Coronary artery (tissue), 2 donors: Measurements from ENCODE around the gene P3H2.

Experiments
- DNase-seq: peaks from one replicate; pipeline ENCODE4 v3.0.0-alpha.2; 2017; ENCODE audit warnings: low spot score
- H3K27ac ChIP-seq, 2 donors: fragments of 200-600 bp; sonication (generic); one replicate each; pipeline ENCODE4 v1.5.1; 2016 to 2019
- H3K4me3 ChIP-seq: fragments of 200-600 bp; sonication (generic); 2 replicates; pipeline ENCODE4 v1.5.1; 2016; ENCODE audit warnings: mild to moderate bottlenecking, moderate library complexity
- CTCF ChIP-seq: fragments of 200-600 bp; sonication (generic); IDR thresholded peaks from one replicate; pipeline ENCODE4 v1.5.1; 2019; ENCODE audit warnings: antibody characterized with exemption

The P3H2 gene

GRCh38 chr3:189944285-189945145 is 176.2 kb downstream of the P3H2 start:
- no peak overlapping the region for H3K4me3 ChIP-seq

GRCh38 chr3:189942948-189943347 is 177.7 kb downstream of the P3H2 start:
- Histone ChIP-seq H3K4me3 (no peak overlapping the region), H3K27ac (no peak overlapping the region)
- TF ChIP-seq CTCF: no peak
- no peak for DNase-seq

More at GRCh38 chr3:189944285-189945145, 176.2 kb downstream of the P3H2 start:
- TF ChIP-seq CTCF: no peak
- DNase-seq: no peak
- no peak overlapping the region for H3K27ac ChIP-seq

- no peak overlapping the region for H3K27ac ChIP-seq
- no peak for DNase-seq
- H3K4me3 ChIP-seq: no peak overlapping the region
- no peak for TF ChIP-seq CTCF
These were observed 179.0 kb downstream of the P3H2 start for GRCh38 chr3:189941679-189942078.

- no peak for TF ChIP-seq CTCF
- no peak overlapping the region for H3K4me3 ChIP-seq
- no peak overlapping the region for H3K27ac ChIP-seq
- no peak for DNase-seq
These were observed 179.6 kb downstream of the P3H2 start for GRCh38 chr3:189941125-189941524.

GRCh38 chr3:189937302-189938127 is 183.2 kb downstream of the P3H2 start:
- Histone ChIP-seq H3K27ac (no peak overlapping the region), H3K4me3 (no peak overlapping the region)
- no peak for TF ChIP-seq CTCF
- no peak for DNase-seq

- DNase-seq: no peak
- TF ChIP-seq CTCF: no peak
- no peak overlapping the region for H3K4me3 ChIP-seq
- H3K27ac ChIP-seq: no peak overlapping the region
These were observed 184.3 kb downstream of the P3H2 start for GRCh38 chr3:189936201-189936945.
